A673 (cell line): ENCODE results near the gene COMMD3. TPM values are rescaled to one million over a fixed set of nuclear protein-coding genes. Genes with fewer than 3 reads are reported as not detected.

Experiments used
- BruUV-seq: library from RNA; stranded (reverse); fragments of 400-500 nt; replicated peaks from 2 replicates; lab custom pipeline; 2021; lab: Mats Ljungman, UMichigan
- CTCF ChIA-PET: fragments of 300-600 bp; sonication (Branson Sonifier 250); formaldehyde crosslinking; loops from one replicate; lab custom pipeline; 2022; ENCODE audit warnings: antibody characterized with exemption; lab: Charles Lee
- POLR2A ChIA-PET: fragments of 300-600 bp; sonication (Branson Sonifier 250); formaldehyde crosslinking; loops from one replicate; lab custom pipeline; 2022; ENCODE audit warnings: antibody characterized with exemption; ENCODE audit not compliant: low non-redundant PET; lab: Charles Lee
- DNase-seq: peaks from one replicate; pipeline ENCODE4 v3.0.0-alpha.2; 2015; ENCODE audit warnings: low spot score
- H3K27ac ChIP-seq: fragments of 200-600 bp; sonication (generic); 2 replicates; pipeline ENCODE4 v1.5.1; 2016; ENCODE audit warnings: mixed run types, low read depth, mild to moderate bottlenecking, mixed read lengths, antibody characterized with exemption, low read length; ENCODE audit not compliant: poor library complexity, severe bottlenecking
- H3K27me3 ChIP-seq: fragments of 200-600 bp; sonication (generic); replicated peaks from 2 replicates; pipeline ENCODE4 v1.6.1; 2017; ENCODE audit warnings: mixed run types, low read depth, mild to moderate bottlenecking, mixed read lengths, antibody characterized with exemption, low read length; ENCODE audit not compliant: insufficient read depth, poor library complexity
- H3K36me3 ChIP-seq: fragments of 200-600 bp; sonication (generic); 2 replicates; pipeline ENCODE4 v1.6.1; 2016; ENCODE audit warnings: mixed run types, mild to moderate bottlenecking, mixed read lengths, antibody characterized with exemption, low read length; ENCODE audit not compliant: insufficient read depth, poor library complexity, severe bottlenecking
- H3K4me1 ChIP-seq: fragments of 200-600 bp; sonication (generic); 2 replicates; pipeline ENCODE4 v1.6.1; 2017; ENCODE audit warnings: mixed run types, mild to moderate bottlenecking, mixed read lengths, antibody characterized with exemption, low read length; ENCODE audit not compliant: insufficient read depth, poor library complexity, severe bottlenecking
- H3K4me3 ChIP-seq: fragments of 200-600 bp; sonication (generic); 2 replicates; pipeline ENCODE4 v1.5.1; 2016; ENCODE audit warnings: low read depth, mixed run types, mild to moderate bottlenecking, mixed read lengths, low read length; ENCODE audit not compliant: poor library complexity, severe bottlenecking
- H3K9me3 ChIP-seq: fragments of 200-600 bp; sonication (generic); 2 replicates; pipeline ENCODE4 v1.6.1; 2016; ENCODE audit warnings: mixed run types, low read depth, mild to moderate bottlenecking, mixed read lengths, antibody characterized with exemption, low read length; ENCODE audit not compliant: poor library complexity, severe bottlenecking
- CTCF ChIP-seq: fragments of 300-800, 200-600 bp; sonication (generic); conservative IDR thresholded peaks from 2 replicates; pipeline ENCODE4 v1.5.1; 2017; ENCODE audit warnings: low read depth, mild to moderate bottlenecking, antibody characterized with exemption, low read length, moderate library complexity, mixed read lengths
- EZH2 ChIP-seq: fragments of 200-600 bp; sonication (generic); IDR thresholded peaks from 2 replicates; pipeline ENCODE4 v1.6.1; 2017; ENCODE audit warnings: borderline replicate concordance, low read depth, mild to moderate bottlenecking, mixed read lengths, antibody characterized with exemption, low read length; ENCODE audit not compliant: poor library complexity, severe bottlenecking
- intact Hi-C: fragments of 100-400 bp; cut with micrococcal nuclease; formaldehyde crosslinking; loops from one replicate; pipeline ENCODE4 v1.10.0; 2022; ENCODE audit not compliant: unreplicated experiment
- total RNA-seq: library from RNA; stranded (reverse); gene quantifications from 2 replicates; pipeline ENCODE4 v1.2.3, GENCODE V29; 2021

Gene COMMD3
- total RNA-seq, 1 experiment from 2014 or later = 72.6 TPM

GRCh38 chr10:22303461-22303860, 12.7 kb upstream of the COMMD3 start:
- Histone ChIP-seq H3K27ac (no peak overlapping the region), H3K4me1 (no peaks in the 10 kb centered on the region), H3K4me3 (no peak overlapping the region), H3K27me3 (no peaks in the 10 kb centered on the region), H3K36me3 (no peaks in the 10 kb centered on the region), H3K9me3 (no peaks in the 10 kb centered on the region)
- DNase-seq = no peak
- BruUV-seq = no TSS peak
- no peak for TF ChIP-seq EZH2
- no peak for TF ChIP-seq CTCF
- POLR2A ChIA-PET = no interaction called here
- CTCF ChIA-PET = no interaction called here
- intact Hi-C loops = no loop called here

- CTCF ChIA-PET = no interaction called here
- POLR2A ChIA-PET = no interaction called here
- H3K4me3 ChIP-seq = no peak overlapping the region
- intact Hi-C loops = no loop called here
- no peak for DNase-seq
- no peaks in the 10 kb centered on the region for H3K27me3 ChIP-seq
- H3K36me3 ChIP-seq = no peaks in the 10 kb centered on the region
- no peaks in the 10 kb centered on the region for H3K9me3 ChIP-seq
- no TSS peak for BruUV-seq
- H3K4me1 ChIP-seq = no peaks in the 10 kb centered on the region
- TF ChIP-seq EZH2 (no peak), CTCF (no peak)
- no peak overlapping the region for H3K27ac ChIP-seq
Measured at GRCh38 chr10:22305721-22306120, 10.5 kb upstream of the COMMD3 start.

GRCh38 chr10:22308390-22308789, 7.8 kb upstream of the COMMD3 start:
- no peaks in the 10 kb centered on the region for H3K9me3 ChIP-seq
- intact Hi-C loops = no loop called here
- ChIA-PET POLR2A (no interaction called here), CTCF (no interaction called here)
- H3K27me3 ChIP-seq = no peaks in the 10 kb centered on the region
- H3K27ac ChIP-seq = no peak overlapping the region
- TF ChIP-seq EZH2 (no peak), CTCF (no peak)
- no peak for DNase-seq
- no peaks in the 10 kb centered on the region for H3K4me1 ChIP-seq
- no peak overlapping the region for H3K4me3 ChIP-seq
- no TSS peak for BruUV-seq
- no peaks in the 10 kb centered on the region for H3K36me3 ChIP-seq
